Pancreas (tissue), 10 donors: ENCODE data around the gene CNEP1R1. TPM values are rescaled to one million over a fixed set of nuclear protein-coding genes. Genes with fewer than 3 reads are reported as not detected.

Experiments
- ATAC-seq, 4 donors: fragments of 200-7000 bp; cut with Tn5 transposase; one replicate each; pipeline versions ENCODE4 v1.8.0 to v1.9.1; 2020; ENCODE audit warnings: mild to moderate bottlenecking in 4 of 4, moderate library complexity in 4 of 4
- DNase-seq, 6 donors: peaks; one replicate each; pipeline ENCODE4 v3.0.0-alpha.2; 2020
- FAIRE-seq: peaks from 2 replicates; lab custom pipeline; 2012; peaks lifted over from hg19 to GRCh38; lab: Jason Lieb, UNC
- H3K27ac ChIP-seq, 4 donors: fragments of 200-600 bp; sonication (generic); 1 replicate in 3 of 4; 2 replicates in 1 of 4; pipeline versions ENCODE4 v1.5.0 to v1.8.0; 2020
- H3K27me3 ChIP-seq, 4 donors: fragments of 200-600 bp; one replicate each; pipeline ENCODE4 v1.8.0; 2021
- H3K36me3 ChIP-seq, 3 donors: fragments of 200-600 bp; sonication (generic) in 1 of 3; one replicate each; pipeline versions ENCODE4 v1.5.0 to v1.8.0; 2020 to 2021
- H3K4me1 ChIP-seq, 3 donors: fragments of 200-600 bp; one replicate each; pipeline ENCODE4 v1.8.0; 2021
- H3K4me3 ChIP-seq, 4 donors: fragments of 200-600 bp; sonication (generic) in 2 of 4; one replicate each; pipeline versions ENCODE4 v1.5.0 to v1.8.0; 2020 to 2021
- H3K9me3 ChIP-seq, 4 donors: fragments of 200-600 bp; one replicate each; pipeline ENCODE4 v1.8.0; 2021
- WGBS, 2 donors: extraction: QIAGEN DNeasy Blood & Tissue Kit; methylation state at CpG; one replicate each; pipeline ENCODE4 v1.1.7; 2013; 5-methylcytosine and 5-hydroxymethylcytosine counted together
- intact Hi-C, 3 donors: fragments of 100-400 bp; cut with DNase I; formaldehyde crosslinking; loops; one replicate each; pipeline versions ENCODE4 v1.11.1 to v1.14.2; 2022
- polyA plus RNA-seq, 2 donors: library from polyadenylated mRNA; stranded (reverse); fragments of 200-250 nt; gene quantifications; one replicate each; pipeline ENCODE4 v1.2.3, GENCODE V29; 2013
- total RNA-seq, 6 donors: library from RNA; stranded (reverse); fragmentation: NEBNext Ultra II Directional in 4 of 6; extraction: Animal tissue kit (Norgen Biotek cat#: 25700) in 4 of 6; gene quantifications; one replicate each; pipeline versions ENCODE4 v1.2.1 to v1.2.4, GENCODE V29; 2021 to 2023
- TF ChIP-seq, protein P1 (sequence below), 4 donors: fragments of 200-600 bp; sonication (generic) in 3 of 4; IDR thresholded peaks; one replicate each; pipeline versions ENCODE4 v1.5.0 to v1.8.0; 2021; ENCODE audit warnings: antibody characterized with exemption in 4 of 4
- donor health status: healthy with polysubstance abuse.
- donor health status: DM: no; HTN: no; CAD: no; lungs with moderate emphysema.
- donor health status: DM: no; HTN: no; CAD: no.
- donor health status: control.
- donor health status: control.
- donor health status: Bipolar disorder and iron deficiency.
- donor health status: DM: yes; HTN: yes; CAD: no.
- donor health status: DM: no; HTN: no; CAD: no.
- donor health status: DM: no; HTN: no; CAD: no.
- donor health status: DM: yes; HTN: yes; CAD: no.

CNEP1R1 gene
- total and polyA plus RNA-seq, 8 donors: 3.9 to 10.2 (median 6.3) TPM

DNA sequence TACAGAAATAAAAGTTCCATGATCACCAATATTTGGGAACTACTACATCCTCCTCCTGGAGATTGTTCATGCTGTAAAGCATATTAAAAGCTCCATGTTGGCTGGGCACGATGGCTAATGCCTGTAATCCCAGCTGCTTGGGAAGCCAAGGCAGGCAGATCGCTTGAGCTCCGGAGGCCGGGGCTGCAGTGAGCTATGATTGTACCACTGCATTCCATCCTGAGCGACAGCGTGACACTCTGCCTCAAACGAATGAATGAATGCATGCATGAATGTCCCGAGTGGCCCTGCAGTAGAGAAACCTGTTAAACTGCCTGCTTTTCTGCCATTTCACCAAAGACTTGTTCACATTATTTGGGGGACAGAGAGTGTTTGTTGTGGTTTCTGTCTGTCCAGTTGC lies 15.0 kb downstream of the CNEP1R1 start:
- peaks cover 0 to 12% (median 0%) of the 10 kb centered on the region in 3 donors for H3K4me1 ChIP-seq
- ATAC-seq (peak in 1 of 4 donors; percentile 28), FAIRE-seq (no peak), DNase-seq (no peak)
- intact Hi-C loops: no loop called here
- WGBS, 2 donors: 54 to 63% methylated on average over 8 of the region's 8 CpGs
- no peak overlapping the region for H3K27ac ChIP-seq
- H3K9me3 ChIP-seq: no peaks in the 10 kb centered on the region
- no peaks in the 10 kb centered on the region for H3K36me3 ChIP-seq
- TF ChIP-seq, protein P1, sequence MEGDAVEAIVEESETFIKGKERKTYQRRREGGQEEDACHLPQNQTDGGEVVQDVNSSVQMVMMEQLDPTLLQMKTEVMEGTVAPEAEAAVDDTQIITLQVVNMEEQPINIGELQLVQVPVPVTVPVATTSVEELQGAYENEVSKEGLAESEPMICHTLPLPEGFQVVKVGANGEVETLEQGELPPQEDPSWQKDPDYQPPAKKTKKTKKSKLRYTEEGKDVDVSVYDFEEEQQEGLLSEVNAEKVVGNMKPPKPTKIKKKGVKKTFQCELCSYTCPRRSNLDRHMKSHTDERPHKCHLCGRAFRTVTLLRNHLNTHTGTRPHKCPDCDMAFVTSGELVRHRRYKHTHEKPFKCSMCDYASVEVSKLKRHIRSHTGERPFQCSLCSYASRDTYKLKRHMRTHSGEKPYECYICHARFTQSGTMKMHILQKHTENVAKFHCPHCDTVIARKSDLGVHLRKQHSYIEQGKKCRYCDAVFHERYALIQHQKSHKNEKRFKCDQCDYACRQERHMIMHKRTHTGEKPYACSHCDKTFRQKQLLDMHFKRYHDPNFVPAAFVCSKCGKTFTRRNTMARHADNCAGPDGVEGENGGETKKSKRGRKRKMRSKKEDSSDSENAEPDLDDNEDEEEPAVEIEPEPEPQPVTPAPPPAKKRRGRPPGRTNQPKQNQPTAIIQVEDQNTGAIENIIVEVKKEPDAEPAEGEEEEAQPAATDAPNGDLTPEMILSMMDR (IDR thresholded peaks at IDR 0.05): no peak
- H3K4me3 ChIP-seq: no peak overlapping the region
- no peaks in the 10 kb centered on the region for H3K27me3 ChIP-seq

DNA sequence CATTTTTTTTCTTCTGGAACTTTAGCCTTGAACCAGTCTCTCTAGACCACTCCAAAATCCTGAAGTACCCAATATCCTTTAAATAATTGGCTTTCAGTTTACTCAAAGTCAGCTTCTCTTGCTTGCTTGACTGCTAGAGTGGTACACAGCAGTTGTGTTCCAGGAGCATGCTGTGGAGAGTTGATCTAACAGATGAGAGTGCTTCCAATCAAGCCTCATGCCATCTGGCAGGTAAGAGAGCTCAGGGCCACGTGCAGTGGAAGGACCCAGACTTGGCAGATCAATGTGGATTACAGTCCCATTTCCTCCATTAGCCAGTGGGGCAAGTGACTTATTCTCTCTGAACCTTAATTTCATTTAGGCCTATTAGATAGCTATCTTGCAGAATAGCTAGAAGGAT lies 15.7 kb downstream of the CNEP1R1 start:
- TF ChIP-seq, protein P1 (IDR thresholded peaks at IDR 0.05): no peak
- no peak for FAIRE-seq

DNA sequence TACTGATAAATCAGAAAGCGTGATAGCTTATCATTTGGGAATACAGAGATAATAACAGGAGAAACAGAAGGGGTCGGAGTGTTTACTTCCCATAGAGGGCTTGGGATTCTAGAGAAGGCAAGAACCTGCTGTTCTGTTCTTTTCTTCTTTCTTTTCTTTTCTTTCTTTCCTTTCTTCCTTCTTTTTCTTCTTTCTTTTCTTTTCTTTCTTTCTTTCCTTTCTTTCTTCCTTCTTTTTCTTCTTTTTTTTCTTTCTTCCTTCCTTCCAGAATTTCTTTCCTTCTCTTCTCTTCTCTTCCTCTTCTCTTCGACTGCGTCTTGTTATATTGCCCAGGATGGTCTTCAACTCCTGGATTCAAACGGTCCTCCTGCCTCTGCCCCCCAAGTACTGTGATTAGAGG lies 18.3 kb downstream of the CNEP1R1 start:
- Histone ChIP-seq H3K27me3 (no peaks in the 10 kb centered on the region), H3K4me3 (no peak overlapping the region), H3K9me3 (no peaks in the 10 kb centered on the region), H3K36me3 (no peaks in the 10 kb centered on the region), H3K27ac (no peak overlapping the region), H3K4me1 (peaks cover 0 to 2% (median 0%) of the 10 kb centered on the region in 3 donors)
- no peak for ATAC-seq
- DNase-seq: no peak
- TF ChIP-seq, protein P1 (IDR thresholded peaks at IDR 0.05): no peak
- 72 to 84% methylated on average over 5 of the region's 5 CpGs for WGBS, 2 donors
- intact Hi-C loops: no loop called here
- FAIRE-seq: no peak

More for the DNA sequence above, 15.7 kb downstream of the CNEP1R1 start:
- intact Hi-C loops: no loop called here
- no peak overlapping the region for H3K4me3 ChIP-seq
- no peak overlapping the region for H3K27ac ChIP-seq
- H3K4me1 ChIP-seq: peaks cover 0 to 7% (median 0%) of the 10 kb centered on the region in 3 donors
- no peaks in the 10 kb centered on the region for H3K27me3 ChIP-seq
- ATAC-seq (no peak), DNase-seq (no peak)
- no peaks in the 10 kb centered on the region for H3K9me3 ChIP-seq
- H3K36me3 ChIP-seq: no peaks in the 10 kb centered on the region
- 23 to 28% methylated on average over 1 of the region's 1 CpG for WGBS, 2 donors

DNA sequence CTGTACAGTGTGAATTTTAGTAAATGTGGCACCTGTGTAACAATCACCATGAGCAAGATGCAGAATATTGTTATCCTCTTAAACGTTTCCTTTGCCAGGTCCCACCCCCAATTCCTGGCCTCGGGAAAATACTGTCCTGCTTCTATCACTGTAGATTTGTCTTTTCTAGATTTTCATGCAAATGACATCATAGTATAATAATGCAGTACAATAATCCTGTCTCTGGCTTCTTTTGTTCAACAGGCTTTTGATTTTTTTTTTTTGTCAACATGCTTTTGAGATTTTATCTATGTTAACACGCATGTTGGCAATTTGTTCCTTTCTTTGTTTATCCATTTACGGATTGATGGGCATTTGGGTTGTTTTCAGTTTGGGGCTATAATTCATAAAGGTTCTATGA lies 20.4 kb downstream of the CNEP1R1 start:
- no peaks in the 10 kb centered on the region for H3K27me3 ChIP-seq
- no peak for ATAC-seq
- H3K36me3 ChIP-seq: no peaks in the 10 kb centered on the region
- DNase-seq: no peak
- no peaks in the 10 kb centered on the region for H3K4me1 ChIP-seq
- TF ChIP-seq, protein P1 (IDR thresholded peaks at IDR 0.05): no peak
- intact Hi-C loops: no loop called here
- H3K4me3 ChIP-seq: no peak overlapping the region
- FAIRE-seq: no peak
- 26 to 27% methylated on average over 4 of the region's 4 CpGs for WGBS, 2 donors
- H3K9me3 ChIP-seq: no peaks in the 10 kb centered on the region
- H3K27ac ChIP-seq: no peak overlapping the region

DNA sequence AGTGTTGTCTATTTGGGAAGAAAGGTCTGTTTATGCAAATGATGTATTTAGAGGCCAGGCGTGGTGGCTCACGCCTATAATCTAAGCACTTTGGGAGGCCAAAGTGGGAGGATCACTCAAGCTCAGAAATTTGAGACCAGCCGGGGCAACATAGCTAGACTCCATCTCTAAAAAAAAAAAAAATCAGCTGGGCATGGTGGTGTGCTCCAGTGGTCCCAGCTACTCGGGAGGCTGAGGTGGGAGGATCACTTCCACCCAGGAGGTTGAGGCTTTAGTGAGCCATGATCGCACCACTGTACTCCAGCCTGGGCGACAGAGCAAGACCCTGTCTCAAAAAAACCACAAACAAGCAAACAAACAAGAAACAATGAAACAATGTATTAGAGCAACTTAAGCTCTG lies 21.8 kb downstream of the CNEP1R1 start:
- ATAC-seq (no peak), DNase-seq (no peak), FAIRE-seq (no peak)
- Histone ChIP-seq H3K36me3 (no peaks in the 10 kb centered on the region), H3K27me3 (no peaks in the 10 kb centered on the region), H3K27ac (no peak overlapping the region), H3K9me3 (no peaks in the 10 kb centered on the region), H3K4me3 (no peak overlapping the region), H3K4me1 (no peaks in the 10 kb centered on the region)
- intact Hi-C loops: no loop called here
- 75 to 93% methylated on average over 6 of the region's 6 CpGs for WGBS, 2 donors
- TF ChIP-seq, protein P1 (IDR thresholded peaks at IDR 0.05): no peak
